HG02852 (cell line): ENCODE results near the gene SP140.

Experiments used
- ATAC-seq: cut with Tn5 transposase; IDR thresholded peaks from one replicate; pipeline ENCODE4 v1.9.1; 2021; ENCODE audit warnings: mild to moderate bottlenecking, moderate library complexity; ENCODE audit not compliant: unreplicated experiment

The SP140 gene

GRCh38 chr2:230360028-230360427 lies 134.5 kb downstream of the SP140 start:
- no peak for ATAC-seq

- no peak for ATAC-seq
Observed at GRCh38 chr2:230362030-230362691, 136.6 kb downstream of the SP140 start.
